Measurements from ENCODE around the gene FEM1A. TPM values are rescaled to one million over a fixed set of nuclear protein-coding genes. Genes with fewer than 3 reads are reported as not detected.

FEM1A gene
- total and polyA plus RNA-seq, 2 of the 8 experiments (the other 6 are each of a cell fraction or from before 2014, with no cell fraction given): 6.7 to 16.1 TPM

DNA sequence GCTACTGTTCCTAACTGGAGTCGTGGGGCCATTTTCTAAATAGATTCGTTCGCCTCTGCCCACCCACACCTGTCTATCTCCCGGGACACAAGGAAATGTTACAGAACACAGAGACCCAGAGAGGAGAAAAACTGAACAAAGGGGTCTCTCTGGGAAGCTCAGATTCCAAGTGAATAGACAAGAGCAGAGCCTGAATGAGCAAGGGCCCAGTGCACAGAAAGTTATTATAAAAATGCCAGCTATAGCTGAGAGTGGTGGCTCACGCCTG, 27.2 kb upstream of the FEM1A start:
- H4K8ac ChIP-seq (ENCODE audit: extremely low read depth, insufficient read depth, low read length): no peak overlapping the region
- 88% methylated on average over 5 of the region's 5 CpGs; no CpG with 5 or more reads in 1 of the 2 experiments for WGBS, 2 experiments (ENCODE audit: extremely low coverage in 1 of 2, insufficient coverage in 1 of 2, insufficient read length in 1 of 2, insufficient replicate concordance in 2 of 2, low coverage in 1 of 2, low lambda C conversion rate in 2 of 2, missing lambda C conversion rate in 1 of 2)
- H3K79me2 ChIP-seq (ENCODE audit: control insufficient read depth in 1 of 2, insufficient read depth in 2 of 2, low read length in 2 of 2): no peaks in the 10 kb centered on the region
- no peak overlapping the region for H3K4me2 ChIP-seq (ENCODE audit: insufficient read depth in 1 of 2, low read depth in 2 of 2, low read length in 2 of 2)
- CTCF ChIA-PET (ENCODE audit: partially characterized antibody): interaction anchor here (0.6 to 3.3 kb wide), 8 partner anchors 10 to 163 kb away, joined by 3 to 11 read pairs (median 3); partner anchors contain the start of gene FEM1A
- H2BK5ac ChIP-seq (ENCODE audit: low read depth, low read length): no peak overlapping the region
- H2BK20ac ChIP-seq (ENCODE audit: low read length): no peak overlapping the region
- no peak overlapping the region for H3K4ac ChIP-seq (replicated peaks; ENCODE audit: insufficient read length, low read depth, low read length)
- no peak overlapping the region for H3K27ac ChIP-seq (ENCODE audit: low read depth, low read length)
- FAIRE-seq (no peak), DNase-seq (ENCODE audit: low read depth in 1 of 2, low spot score in 2 of 2) (no peak)
- H3K56ac ChIP-seq (replicated peaks; ENCODE audit: insufficient read length, low read depth, low read length): no peak overlapping the region
- H3K4me3 ChIP-seq (ENCODE audit: extremely low read depth in 1 of 4, insufficient read depth in 2 of 4, low read depth in 3 of 4, low read length in 4 of 4): no peak overlapping the region
- H2AK5ac ChIP-seq (ENCODE audit: low read depth, low read length): no peak overlapping the region
- H3K18ac ChIP-seq (ENCODE audit: extremely low read depth, low read length): no peak overlapping the region
- H3K9ac ChIP-seq (replicated peaks in 1 of 4; ENCODE audit: extremely low read depth in 1 of 4, low read depth in 3 of 4, low read length in 3 of 4): no peak overlapping the region
- H3K9me3 ChIP-seq (ENCODE audit: insufficient read depth in 2 of 2, low read depth in 1 of 2, low read length in 1 of 2): no peaks in the 10 kb centered on the region
- H4K20me1 ChIP-seq (replicated peaks in 1 of 2; ENCODE audit: control insufficient read depth in 1 of 2, insufficient read depth in 2 of 2, low read length in 2 of 2): peaks cover 3 to 4% of the 10 kb centered on the region in 2 experiments
- H3K14ac ChIP-seq (ENCODE audit: insufficient read length): no peak overlapping the region
- no peak overlapping the region for H4K91ac ChIP-seq (replicated peaks; ENCODE audit: insufficient read length, low read length)
- H3K23me2 ChIP-seq (ENCODE audit: low read depth, low read length): peaks cover 5% of the 10 kb centered on the region; the same call in 1 of the 2 replicates
- no peak overlapping the region for H4K5ac ChIP-seq (ENCODE audit: insufficient read length, low read depth, low read length)
- no peaks in the 10 kb centered on the region for H3K79me1 ChIP-seq (ENCODE audit: low read depth, low read length)
- H2AFZ ChIP-seq (ENCODE audit: low read length): no peak overlapping the region
- no peak overlapping the region for H3K23ac ChIP-seq (ENCODE audit: insufficient read length)
- no peak overlapping the region for H2BK15ac ChIP-seq (ENCODE audit: low read length)
- POLR2A ChIA-PET (ENCODE audit: partially characterized antibody): no interaction called here
- peaks cover 0 to 6% (median 2%) of the 10 kb centered on the region in 4 experiments; a peak in 3 of 7 replicates for H3K4me1 ChIP-seq (replicated peaks in 1 of 4; ENCODE audit: control insufficient read depth in 3 of 4, insufficient read depth in 4 of 4, low read length in 3 of 4)
- H3K36me3 ChIP-seq (ENCODE audit: control insufficient read depth in 2 of 4, insufficient read depth in 4 of 4, low read length in 3 of 4): no peaks in the 10 kb centered on the region
- no peak overlapping the region for H2BK120ac ChIP-seq (replicated peaks; ENCODE audit: low read depth, low read length)
- TF ChIP-seq JUN (IDR thresholded peaks at IDR 0.05; ENCODE audit: low read depth, low read length): no peak
- TF ChIP-seq TBP (IDR thresholded peaks at IDR 0.05; ENCODE audit: low read depth, low read length): no peak
- no peak for TF ChIP-seq PHF8 (conservative IDR thresholded peaks at IDR 0.05; ENCODE audit: low read depth, low read length)
- TF ChIP-seq, protein P1, sequence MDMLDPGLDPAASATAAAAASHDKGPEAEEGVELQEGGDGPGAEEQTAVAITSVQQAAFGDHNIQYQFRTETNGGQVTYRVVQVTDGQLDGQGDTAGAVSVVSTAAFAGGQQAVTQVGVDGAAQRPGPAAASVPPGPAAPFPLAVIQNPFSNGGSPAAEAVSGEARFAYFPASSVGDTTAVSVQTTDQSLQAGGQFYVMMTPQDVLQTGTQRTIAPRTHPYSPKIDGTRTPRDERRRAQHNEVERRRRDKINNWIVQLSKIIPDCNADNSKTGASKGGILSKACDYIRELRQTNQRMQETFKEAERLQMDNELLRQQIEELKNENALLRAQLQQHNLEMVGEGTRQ (IDR thresholded peaks at IDR 0.05; ENCODE audit: low read length): no peak
- H2BK12ac ChIP-seq (ENCODE audit: low read depth, low read length): no peak overlapping the region
- peaks cover 0 to 2% (median 1%) of the 10 kb centered on the region in 4 experiments; a peak in 5 of 7 replicates for H3K27me3 ChIP-seq (replicated peaks in 1 of 4; ENCODE audit: control insufficient read depth in 3 of 4, extremely low read depth in 1 of 4, insufficient read depth in 3 of 4, low read length in 3 of 4)

All from H1 (cell line).